AG08396 (cell line): ENCODE measurements around the gene PRKCH.

Source experiments
- DNase-seq: peaks from one replicate; pipeline ENCODE4 v3.0.0; 2012; ENCODE audit warnings: low spot score, mixed read lengths

PRKCH gene

GRCh38 chr14:61569308-61569707 is 247.9 kb downstream of the PRKCH start:
- DNase-seq = no peak

- no peak for DNase-seq
Measured at GRCh38 chr14:61569812-61570548, 248.6 kb downstream of the PRKCH start.

- DNase-seq = no peak
Measured at GRCh38 chr14:61570549-61571290, 249.3 kb downstream of the PRKCH start.

GRCh38 chr14:61571917-61572316 is 250.5 kb downstream of the PRKCH start:
- no peak for DNase-seq

- DNase-seq = no peak
Measured at GRCh38 chr14:61573321-61573720, 251.9 kb downstream of the PRKCH start.

- DNase-seq = peak; percentile 48
Measured at GRCh38 chr14:61573748-61574513, 252.6 kb downstream of the PRKCH start.

GRCh38 chr14:61574514-61574807 is 253.1 kb downstream of the PRKCH start:
- no peak for DNase-seq

- DNase-seq = no peak
Measured at GRCh38 chr14:61575126-61575525, 253.7 kb downstream of the PRKCH start.

GRCh38 chr14:61575551-61576150 is 254.3 kb downstream of the PRKCH start:
- no peak for DNase-seq

GRCh38 chr14:61577506-61577931 is 256.1 kb downstream of the PRKCH start:
- DNase-seq = no peak

GRCh38 chr14:61578745-61579144 is 257.4 kb downstream of the PRKCH start:
- DNase-seq = no peak

GRCh38 chr14:61581340-61581739 is 260.0 kb downstream of the PRKCH start:
- DNase-seq = no peak

- no peak for DNase-seq
Measured at GRCh38 chr14:61581955-61582615, 260.7 kb downstream of the PRKCH start.

- no peak for DNase-seq
Measured at GRCh38 chr14:61582815-61583214, 261.4 kb downstream of the PRKCH start.

GRCh38 chr14:61584331-61584741 is 263.0 kb downstream of the PRKCH start:
- DNase-seq = peak; percentile 53

- peak; percentile 42 for DNase-seq
Measured at GRCh38 chr14:61585598-61586543, 264.5 kb downstream of the PRKCH start.

GRCh38 chr14:61586544-61587055 is 265.2 kb downstream of the PRKCH start:
- no peak for DNase-seq

- DNase-seq = no peak
Measured at GRCh38 chr14:61587081-61587713, 265.8 kb downstream of the PRKCH start.

GRCh38 chr14:61588419-61588901 is 267.1 kb downstream of the PRKCH start:
- DNase-seq = no peak
